GM21528 (cell line): ENCODE results near the gene NFIA.

Source experiments
- ATAC-seq: cut with Tn5 transposase; IDR thresholded peaks from one replicate; pipeline ENCODE4 v1.9.1; 2021; ENCODE audit warnings: mild to moderate bottlenecking, moderate library complexity; ENCODE audit not compliant: unreplicated experiment, low FRiP score

NFIA gene

GRCh38 chr1:61143821-61144424, 61.6 kb downstream of the NFIA start:
- no peak for ATAC-seq

DNA sequence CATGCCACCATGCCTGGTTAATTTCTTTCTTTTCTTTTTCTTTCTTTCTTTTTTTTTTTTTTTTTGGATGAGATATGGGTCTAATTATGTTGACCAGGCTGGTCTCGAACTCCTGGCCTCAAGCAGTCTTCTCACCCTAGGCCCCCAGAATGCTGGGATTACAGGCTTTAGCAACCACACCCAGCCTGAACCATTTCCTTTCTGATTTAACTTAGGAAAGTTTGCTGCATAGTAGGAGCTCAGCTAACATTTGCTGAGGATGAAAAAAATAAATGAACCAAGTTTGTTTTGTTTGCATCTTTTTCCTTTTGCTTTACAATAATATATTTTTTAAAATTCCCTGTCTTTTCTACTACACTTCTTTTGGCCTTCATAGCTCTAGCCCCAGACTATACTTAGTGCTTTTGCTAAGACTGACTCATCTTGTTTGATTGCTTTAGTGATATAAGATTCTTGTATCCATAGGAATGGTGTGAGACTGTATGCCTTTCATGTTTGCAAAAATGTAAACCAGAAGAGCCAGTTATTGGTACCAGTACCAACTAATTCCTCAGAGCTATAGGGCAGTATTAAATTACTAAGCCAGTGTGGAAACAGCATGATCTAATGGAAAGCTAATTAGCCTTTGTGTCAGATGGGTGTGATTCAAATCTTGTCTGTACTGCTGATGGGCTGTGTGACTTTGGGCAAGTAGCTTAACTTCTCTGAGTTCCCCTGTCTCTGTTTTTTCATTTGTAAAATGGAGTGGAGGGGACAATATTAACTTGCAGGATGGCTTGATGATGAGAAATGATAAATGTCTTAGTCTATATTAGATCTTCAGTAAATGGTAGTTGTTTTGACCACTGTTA, 66.9 kb downstream of the NFIA start:
- ATAC-seq, result no peak

DNA sequence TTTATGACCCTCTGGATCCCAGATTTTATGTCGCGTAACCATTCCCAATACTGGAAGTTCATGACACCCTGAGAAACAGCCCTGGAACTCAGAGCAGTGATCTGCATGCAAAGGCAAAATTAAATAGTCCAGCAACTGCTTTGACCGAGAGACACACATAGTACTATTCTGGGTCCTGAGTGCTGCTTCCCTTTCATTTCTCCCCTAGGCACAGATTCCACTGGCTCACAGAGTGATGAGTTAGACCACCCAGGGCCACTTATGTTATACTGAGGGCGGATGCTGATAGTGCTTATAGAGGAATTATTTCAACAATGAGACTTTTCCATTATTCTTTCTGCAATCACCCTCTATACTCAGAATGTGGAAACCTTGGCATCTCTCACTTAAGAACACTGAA, 69.2 kb downstream of the NFIA start:
- no peak for ATAC-seq

GRCh38 chr1:61152066-61152465, 69.7 kb downstream of the NFIA start:
- ATAC-seq, result no peak

DNA sequence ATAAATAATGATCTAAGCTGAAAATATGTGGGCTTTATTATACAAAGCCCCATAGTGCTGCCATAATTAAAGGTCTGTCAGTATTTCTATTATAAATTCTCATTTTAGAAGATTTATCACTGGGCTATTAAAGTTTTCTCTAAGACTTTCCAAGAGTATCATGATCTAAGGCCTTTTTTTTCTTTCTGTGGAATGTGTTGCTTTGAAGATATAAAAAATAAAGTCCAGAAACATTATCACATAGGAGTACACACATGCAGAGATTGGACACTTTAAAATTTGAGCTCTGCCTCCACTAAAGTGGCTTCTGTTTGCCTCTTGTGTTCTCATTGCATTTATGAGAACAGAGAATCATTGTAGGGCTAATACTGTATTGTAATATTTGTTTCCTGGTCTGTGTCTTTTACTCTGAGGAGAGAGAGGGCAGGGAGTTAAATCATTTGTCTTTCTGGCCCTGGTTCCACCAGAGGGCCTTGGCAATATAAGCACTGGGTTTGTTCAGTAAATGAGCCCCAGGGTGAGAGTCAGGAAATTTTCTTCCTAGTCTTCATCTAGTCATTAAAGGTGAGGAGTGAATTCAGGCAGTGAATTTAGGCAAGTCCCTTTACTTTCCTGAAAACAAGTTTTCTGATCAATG, 70.2 kb downstream of the NFIA start:
- no peak for ATAC-seq

DNA sequence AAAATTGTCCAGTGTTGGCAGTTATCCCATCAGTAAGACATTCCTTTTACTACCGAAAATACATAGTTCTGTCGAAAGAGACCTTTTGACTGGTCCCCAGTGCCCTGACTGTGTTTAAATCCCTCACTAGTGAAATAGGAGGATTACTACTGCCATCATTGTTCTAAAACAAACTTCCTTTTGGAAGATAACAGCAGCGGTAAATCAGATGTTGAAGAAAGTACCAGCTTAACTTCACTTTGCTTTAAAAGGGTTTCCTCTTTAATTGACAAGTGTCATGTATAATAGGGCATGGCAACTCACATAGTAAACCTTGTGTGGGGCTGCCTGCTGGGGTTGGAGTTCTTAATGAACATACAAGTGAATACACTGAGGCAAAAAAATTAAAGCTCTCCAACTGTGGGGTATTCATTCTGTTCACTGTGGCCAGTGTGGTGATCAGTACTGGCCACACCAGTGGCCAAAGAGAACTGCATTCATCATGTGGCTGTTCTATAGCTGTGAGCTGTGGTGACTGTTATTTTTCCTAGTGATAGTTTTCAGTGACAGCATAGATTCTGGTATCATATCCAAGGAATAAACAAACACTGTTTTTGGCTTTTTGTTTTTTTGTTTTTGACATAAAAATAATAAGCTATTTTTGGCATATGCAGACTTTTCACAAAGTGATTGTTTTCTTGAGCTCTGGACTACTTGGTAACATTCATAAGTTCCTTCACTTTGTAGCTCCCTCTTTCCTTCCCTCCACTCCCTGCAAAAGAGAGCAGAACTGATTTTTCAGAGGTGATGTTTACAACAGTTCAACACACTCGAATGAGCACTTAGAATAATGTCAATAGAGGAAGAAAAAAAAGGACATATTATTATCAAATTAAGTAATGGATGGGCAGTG, 74.5 kb downstream of the NFIA start:
- no peak for ATAC-seq

- ATAC-seq, result no peak
Observed at GRCh38 chr1:61157468-61157987, 75.2 kb downstream of the NFIA start.

GRCh38 chr1:61158591-61158990, 76.2 kb downstream of the NFIA start:
- no peak for ATAC-seq

DNA sequence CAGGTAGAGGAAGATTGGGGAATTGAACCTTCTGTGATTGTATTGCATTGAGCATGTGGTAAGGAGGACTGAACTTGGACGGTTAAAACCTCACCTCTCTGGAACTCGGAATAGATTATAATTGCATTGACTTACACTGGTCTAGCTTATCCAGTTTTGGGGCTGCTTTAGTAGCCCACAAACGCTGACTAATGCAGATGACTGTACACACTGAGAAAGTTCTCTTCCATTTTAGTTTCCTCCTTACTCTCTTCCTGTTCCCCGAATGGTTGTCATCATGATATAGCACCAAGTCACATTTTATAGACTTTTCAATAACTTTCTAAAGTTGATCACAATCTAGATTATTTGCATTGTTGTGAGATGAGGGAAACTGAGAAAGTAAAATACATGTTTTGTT, 78.2 kb downstream of the NFIA start:
- ATAC-seq, result no peak

DNA sequence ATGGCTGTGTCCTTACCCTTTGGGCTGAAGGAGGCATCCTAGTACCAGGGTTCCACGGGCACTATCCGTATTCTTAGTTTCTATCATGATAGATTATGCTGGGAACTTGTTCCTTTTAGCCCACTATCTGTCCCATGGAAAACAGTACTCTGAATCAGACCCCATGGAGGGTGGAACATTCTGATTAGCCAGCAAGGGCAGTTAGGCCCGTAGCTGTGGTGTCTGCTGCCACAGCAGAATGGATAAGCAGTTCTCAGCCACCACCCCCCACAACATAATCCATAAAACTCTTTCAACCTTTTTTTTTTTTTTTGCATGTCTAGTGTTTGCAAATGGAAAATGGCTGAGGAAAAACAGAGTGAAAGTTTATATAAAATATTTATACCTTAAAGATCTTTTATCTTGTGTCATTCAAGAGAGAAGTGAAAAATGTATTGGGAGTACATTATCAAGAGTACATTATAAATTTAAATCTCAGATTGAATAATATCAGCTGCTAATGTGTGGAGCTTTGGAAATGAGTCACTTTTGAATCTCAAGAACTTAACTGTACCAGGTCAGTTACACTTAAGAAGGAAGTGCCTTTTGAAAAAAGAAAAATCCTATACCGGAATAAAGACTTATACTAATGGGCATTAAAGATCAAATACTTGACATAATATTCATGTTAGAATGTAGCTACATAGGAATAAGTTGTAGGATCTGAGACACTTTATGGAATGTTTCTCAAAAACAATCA, 80.3 kb downstream of the NFIA start:
- ATAC-seq, result no peak

DNA sequence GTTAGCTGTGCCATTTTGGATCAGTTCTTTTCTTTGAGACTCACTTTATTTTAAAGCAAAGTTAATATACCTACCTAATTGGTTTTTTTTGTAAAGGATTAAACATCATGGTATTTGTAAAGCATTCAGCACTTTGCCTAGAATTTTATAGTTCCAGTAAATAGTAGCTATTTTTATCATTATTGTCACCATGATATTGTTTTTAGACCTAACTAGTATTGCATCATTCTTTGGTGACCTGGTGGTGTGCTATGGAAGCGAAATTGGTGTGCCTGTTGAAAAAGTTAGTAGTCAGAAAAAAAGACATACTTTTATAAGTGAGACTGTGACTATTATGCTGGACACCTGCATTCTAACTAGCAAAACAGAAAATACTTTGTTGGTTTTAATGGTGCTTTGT, 81.0 kb downstream of the NFIA start:
- ATAC-seq, result no peak

GRCh38 chr1:61165402-61165801, 83.0 kb downstream of the NFIA start:
- ATAC-seq, result no peak

- no peak for ATAC-seq
Observed at GRCh38 chr1:61167309-61167708, 84.9 kb downstream of the NFIA start.

DNA sequence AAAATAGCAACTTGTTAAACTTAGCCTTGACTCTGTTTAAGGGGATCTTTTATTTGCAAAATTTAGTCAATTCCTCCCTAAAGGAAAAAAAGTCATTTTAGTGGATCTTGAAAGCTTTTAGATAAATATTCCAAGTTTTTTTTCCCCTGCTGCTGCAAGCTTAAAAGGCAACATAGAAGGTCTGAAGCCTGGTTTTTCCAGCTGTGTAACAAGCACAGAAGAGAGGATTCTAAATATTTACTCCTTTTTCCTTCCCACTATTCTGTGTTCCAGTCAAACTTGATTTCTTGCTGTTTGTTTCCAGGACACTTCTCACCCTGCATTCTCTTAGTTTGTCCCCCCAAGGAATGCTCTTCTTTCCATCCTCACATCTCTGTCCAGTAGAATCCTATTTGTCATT, 86.7 kb downstream of the NFIA start:
- no peak for ATAC-seq

DNA sequence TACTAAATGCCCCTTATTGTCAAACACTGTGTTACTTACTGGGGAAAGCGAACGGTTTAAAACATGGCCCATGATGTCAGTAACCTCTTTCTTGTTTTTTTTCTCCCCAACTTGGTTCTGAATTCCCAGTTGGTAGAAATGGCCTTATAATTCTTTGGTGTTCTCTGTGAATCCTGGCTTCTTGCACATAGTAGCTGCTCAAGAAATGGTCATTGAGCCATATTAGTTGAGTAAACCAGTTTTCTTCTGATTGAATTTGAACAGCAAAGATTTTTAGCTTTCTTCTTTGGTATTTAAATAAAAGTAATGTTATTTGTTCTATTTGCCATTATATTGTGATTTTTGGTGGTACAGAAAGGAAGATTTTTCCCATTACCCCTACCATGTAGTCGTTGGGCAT, 87.3 kb downstream of the NFIA start:
- no peak for ATAC-seq

DNA sequence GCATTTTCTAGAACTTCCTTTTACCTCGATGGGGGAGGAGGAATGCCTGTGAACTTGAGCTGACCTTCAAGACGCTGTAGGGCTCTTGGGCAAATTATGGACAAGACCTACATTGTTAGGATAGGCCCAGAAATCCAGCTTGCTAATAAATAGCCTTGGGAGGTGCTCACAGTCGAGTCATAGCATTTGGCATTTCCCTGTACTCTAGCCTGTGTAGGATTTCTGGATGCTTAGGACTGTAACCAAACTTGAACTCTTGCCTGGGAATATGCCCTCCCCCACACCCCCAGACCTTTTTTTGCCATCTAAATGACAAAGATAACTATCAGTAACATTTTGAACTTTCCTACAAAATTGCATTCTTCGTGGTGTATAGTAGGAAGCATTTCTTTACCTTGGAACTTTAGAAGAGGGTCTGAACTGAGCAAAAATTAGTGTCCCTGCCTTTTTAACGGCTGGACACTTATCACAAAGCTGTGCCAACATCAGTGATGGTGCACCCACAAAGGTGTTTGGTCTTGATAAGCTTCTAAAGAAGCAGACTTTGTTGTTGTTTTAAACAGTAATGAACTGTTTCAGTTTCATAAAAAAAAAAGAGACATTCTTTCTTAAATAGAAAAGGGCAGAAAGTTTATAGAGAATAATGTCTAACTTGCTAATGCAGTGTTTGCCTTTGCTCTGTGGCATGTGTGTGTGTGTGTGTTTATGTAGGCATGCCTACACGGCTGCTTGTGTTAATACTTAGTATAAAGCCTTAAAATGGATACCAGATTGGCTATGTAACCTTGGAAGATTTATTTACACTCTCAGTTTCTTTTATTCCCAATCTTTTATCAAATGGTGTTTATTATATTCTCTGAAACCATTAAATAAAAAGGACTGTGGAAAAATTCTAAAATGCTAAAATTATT, 88.2 kb downstream of the NFIA start:
- no peak for ATAC-seq

- ATAC-seq, result no peak
Observed at GRCh38 chr1:61171346-61171745, 89.0 kb downstream of the NFIA start.

GRCh38 chr1:61171974-61172373, 89.6 kb downstream of the NFIA start:
- ATAC-seq, result no peak

GRCh38 chr1:61173118-61173517, 90.8 kb downstream of the NFIA start:
- ATAC-seq, result no peak
